Activated T-helper 1 cell treated with anti-CD3 and anti-CD28 coated beads, Interleukin-2, amount 50 U/mL, for 16 hours (primary cell): ENCODE measurements around the gene FBXO44.

Experiments used
- DNase-seq, 2 donors: peaks; one replicate each; pipeline ENCODE4 v3.0.0-alpha.2; 2020; ENCODE audit warnings: low read depth in 1 of 2, low spot score in 1 of 2

FBXO44 gene

DNA sequence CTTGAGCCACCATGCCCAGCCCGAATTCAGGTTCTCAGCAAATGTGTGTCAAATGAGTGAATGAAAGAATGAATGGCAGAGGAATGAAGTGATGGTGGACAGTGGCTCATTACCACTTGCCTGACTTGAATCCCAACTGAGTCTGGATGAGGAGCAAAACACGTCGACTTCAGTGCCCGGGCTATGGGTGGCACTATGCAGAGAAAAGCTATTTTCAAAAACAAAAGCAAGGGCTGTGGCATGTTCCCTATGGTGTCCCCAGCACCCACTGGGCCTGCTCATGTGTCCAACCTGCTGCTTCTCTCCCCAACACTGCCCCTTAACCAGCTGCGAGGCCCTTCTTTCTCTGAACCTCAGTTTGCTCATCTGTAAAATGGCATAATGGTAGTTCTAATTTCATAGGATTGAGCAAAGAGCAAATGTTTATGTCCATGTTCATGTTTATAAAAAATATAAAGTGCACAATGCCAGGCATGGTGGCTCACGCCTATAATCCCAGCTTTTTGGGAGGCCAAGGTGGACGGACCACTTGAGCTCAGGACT, 30.6 kb downstream of the FBXO44 start:
- no peak for DNase-seq

DNA sequence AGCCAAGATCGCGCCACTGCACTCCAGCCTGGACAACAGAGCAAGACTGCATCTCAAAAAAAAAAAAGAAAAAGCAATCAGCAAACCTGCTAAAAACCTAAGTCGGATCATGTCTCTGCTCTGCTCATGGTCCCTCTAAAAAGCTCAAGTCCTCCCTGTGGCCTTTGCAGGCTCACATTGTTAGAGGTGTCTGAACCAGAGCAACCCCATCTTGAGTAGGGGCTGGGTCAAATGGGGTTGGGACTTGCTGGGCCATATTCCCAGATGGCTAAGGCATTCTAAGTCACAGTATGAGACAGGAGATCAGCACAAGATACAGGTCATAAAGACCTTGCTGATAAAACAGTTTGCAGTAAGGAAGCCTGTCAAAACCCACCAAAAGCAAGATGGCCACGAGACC, 33.8 kb downstream of the FBXO44 start:
- no peak for DNase-seq

DNA sequence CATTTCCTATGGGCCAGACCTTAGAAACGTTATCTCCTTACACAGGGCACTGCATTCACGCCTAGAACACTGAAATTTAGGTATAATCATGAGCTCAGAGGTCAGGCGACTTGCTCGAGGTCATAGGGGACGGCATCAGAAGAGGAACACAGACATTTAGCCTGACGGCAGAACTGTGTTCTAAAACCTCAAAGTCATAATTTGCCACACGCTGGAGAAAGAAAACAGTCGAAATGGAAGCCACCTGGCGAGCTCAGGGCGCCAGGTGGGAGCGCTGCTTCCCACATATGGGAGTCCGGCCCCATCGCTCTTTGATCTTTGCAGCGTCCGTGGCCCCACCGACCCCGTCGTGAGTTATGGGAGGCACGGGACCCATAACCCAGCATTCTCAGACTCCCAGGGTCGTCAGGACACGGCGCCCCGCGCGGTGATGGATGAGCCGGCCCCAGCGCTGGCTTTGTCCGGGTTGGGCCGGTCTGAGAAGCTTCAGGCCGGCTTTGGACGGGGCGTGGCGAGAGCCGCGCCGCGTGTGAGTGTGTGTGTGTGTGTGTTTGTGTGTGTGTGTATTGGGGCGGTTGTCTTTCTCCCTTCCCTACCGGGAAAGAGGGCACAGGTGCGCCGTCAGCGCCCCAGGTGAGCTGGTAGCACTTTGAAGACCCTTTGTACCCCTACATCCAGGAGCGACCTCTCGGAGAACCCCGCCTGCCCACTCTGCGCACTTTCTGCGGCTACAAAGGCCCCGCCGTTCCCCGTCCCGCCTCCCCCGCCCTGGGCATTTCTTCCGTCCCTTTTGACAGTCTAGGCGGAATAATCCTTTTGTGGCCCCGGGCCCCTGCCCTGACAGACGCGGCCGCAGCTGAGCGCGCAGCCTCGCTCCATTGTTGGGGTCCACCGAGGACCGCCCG, 36.0 kb downstream of the FBXO44 start:
- no peak for DNase-seq

GRCh38 chr1:11691302-11691914, 36.7 kb downstream of the FBXO44 start, which contains the start of gene DRAXIN:
TSS of gene DRAXIN (plus strand) at chr1:11691710. CDS start at chr1:11706259, 14,549 bp downstream.
- no peak for DNase-seq

GRCh38 chr1:11691928-11692711, 37.4 kb downstream of the FBXO44 start:
- no peak for DNase-seq

DNA sequence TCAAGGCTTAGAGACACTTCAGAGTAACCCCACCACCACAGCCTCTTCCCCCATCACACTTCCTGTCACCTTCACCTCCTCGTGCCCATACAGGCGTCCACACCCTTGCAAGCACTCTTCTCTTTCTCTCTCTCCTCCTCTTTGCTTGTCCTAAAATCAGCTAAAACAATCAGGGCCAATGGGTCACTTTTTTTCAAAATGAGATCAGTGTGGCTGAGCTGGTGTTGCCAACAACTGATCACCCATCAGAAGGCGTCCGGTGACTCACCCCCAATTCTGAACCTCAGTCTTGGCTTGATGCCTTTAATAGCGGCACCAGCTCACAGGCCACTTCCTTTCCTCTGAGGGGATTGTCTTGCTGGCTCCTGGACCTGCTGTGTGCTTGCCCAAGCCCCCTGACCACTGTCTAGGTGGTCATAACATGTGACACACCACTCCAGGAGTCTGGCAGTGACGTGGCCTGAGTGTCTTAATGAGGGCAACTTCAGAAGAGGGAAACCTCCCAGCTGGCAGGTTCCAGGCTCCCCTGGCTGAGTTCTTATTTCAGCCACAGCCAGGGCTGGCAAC, 38.4 kb downstream of the FBXO44 start:
- DNase-seq, result peak in 1 of 2 donors; percentile 11

DNA sequence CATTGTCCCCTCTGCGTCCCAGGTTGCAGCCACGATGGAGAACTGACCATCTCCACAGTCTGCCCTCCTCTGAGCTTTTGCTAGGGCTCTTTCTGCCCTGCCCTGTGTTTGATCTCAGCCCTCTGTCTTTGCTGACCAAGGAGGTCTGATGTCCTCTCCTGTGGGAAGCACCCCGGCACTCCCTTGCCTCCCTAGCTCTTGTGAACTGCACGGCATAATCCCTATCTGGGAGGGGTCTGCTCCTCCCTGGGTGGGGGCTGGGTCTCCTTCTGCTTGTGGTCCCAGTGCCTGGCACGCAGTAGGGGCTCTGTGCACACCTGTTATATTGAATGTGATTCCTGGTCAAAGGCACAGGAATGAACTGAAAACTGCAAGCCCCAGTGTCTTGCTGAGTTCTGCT, 39.2 kb downstream of the FBXO44 start:
- no peak for DNase-seq

- DNase-seq, result no peak
These were observed 41.2 kb downstream of the FBXO44 start for GRCh38 chr1:11695861-11696260.

GRCh38 chr1:11697188-11697892, 42.7 kb downstream of the FBXO44 start:
- no peak for DNase-seq

GRCh38 chr1:11697893-11698210, 43.2 kb downstream of the FBXO44 start:
- no peak for DNase-seq

GRCh38 chr1:11700601-11701467, 46.2 kb downstream of the FBXO44 start:
- no peak for DNase-seq

DNA sequence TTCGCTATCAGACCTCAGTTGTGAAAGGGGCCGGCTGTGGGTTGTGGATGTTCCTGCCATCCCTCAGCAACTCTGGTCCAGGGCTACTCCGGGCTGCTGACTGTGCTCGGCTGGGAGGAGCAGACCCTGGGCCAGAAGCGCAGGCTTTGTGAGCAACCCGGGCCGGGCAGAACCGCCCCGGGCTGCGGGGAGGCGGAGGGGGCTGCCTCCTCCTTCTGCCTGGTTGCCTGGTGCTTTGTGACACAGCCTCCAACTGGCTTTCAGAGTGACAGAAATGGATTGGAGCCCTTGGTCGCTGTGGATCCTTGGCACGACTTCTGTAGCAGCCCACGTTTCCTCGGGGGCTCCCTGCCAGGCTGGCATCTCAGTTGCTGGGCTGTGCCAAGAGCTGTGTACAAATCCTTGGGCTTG, 46.9 kb downstream of the FBXO44 start:
- DNase-seq, result no peak

DNA sequence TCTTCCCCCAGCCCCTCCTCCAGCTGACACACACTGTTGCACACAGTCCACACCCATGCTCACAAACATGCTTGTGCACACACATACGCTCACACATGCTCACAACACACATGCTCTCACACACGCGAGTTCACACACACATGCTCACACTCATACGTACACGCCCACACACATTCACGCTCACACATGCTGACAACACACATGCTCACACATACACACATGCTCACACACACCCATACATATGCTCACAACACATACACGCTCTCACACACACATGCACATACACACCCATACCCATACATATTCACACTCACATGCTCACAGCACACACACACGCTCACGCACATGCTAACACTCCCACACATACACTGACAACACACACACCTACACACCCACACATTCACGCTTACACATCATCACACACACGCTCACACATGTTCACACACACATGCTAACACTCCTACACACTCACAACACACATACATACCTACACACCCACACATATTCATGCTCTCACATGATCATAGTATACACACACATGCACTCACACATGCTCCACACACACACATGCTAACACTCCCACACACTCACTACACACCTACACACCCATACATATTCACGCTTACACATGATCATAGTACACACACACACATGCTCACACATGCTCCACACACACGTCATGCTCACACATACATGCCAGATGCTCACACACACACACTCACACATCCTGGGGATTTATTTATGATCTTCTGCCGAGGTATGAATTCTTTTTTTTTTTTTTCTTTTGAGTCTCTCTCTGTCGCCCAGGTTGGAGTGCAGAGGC, 47.5 kb downstream of the FBXO44 start:
- DNase-seq, result no peak

DNA sequence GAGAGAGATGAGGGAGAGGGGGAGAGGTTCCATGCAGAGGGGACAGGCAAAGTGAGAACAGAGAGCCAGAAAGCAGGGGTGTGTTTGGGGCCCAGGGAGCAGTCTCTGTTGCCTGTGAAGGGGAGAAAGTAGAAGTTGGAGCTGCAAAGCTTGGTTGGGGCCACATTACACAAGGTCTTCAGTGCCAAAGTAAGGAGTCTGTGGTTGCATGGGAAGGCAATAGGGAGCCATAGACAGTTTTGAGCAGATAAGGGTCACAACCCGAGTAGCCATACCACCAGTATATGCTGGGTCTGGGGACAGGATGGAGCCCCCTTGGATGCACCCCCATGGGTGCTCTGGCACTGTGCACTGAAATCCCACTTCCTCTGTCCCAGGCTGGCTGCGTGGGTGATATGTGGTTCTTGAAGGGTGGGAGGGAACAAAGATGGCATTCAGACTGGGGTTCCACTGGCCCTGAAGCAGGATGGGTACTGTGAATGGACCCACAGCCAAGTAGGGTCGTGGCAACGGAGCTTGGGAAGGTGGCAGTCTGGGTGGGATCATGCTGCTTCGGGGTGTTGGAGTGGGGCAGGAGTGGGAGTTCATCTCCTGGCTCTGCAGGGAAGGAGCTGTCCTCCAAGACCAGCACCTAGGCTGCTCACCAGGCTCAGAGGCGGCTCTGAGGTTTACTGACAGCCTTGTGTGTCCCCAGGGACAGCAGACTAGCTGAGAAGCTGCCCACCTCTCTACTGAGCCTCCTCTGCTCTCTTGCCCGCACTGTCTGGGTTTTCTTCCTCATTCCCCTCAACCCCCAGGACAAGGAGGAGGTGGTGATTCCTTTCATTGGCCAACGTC, 48.9 kb downstream of the FBXO44 start:
- no peak for DNase-seq

GRCh38 chr1:11704194-11704529, 49.5 kb downstream of the FBXO44 start:
- DNase-seq, result no peak

DNA sequence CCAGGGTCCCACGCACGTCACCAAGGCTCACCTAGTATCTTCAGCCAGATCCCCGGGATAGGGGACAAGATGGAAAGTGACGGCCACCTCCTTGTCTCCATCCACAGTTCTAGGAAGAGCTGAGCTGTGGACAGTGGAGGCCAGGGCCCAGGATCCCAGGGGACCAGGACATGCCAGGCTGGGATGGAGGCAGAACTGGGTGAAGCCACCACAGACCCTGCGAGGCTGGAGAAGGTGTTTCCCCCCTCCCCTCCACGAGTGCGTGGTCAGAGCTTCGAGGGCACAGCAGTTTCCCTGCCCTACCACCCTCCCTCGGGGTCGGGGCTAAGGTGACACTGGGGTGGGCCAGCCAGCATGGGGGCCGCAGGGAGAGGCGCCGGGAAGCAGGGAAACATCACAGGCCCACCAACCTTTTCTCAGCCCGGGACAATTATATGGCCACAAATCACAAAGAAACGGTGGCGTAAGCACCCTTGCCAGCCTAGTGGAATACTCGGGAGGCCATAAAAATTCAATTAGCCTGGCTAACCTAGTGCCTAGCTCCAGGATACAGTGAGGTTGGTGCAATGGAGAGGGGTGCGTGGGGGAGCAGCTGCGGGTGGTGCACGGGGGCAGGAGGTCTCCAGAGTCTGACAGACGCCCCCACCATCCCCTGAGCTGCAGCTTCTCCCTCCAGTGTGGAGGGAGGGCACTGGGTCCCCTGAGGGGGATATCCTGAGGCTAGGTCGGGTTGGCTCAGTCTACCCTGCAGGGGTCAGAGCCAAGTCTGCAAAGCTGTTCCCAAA, 50.2 kb downstream of the FBXO44 start:
- no peak for DNase-seq

GRCh38 chr1:11705596-11705995, 50.9 kb downstream of the FBXO44 start:
- DNase-seq, result no peak
